Stimulated activated CD4-positive, alpha-beta T cell treated with anti-CD3 and anti-CD28 coated beads, Interleukin-12 subunit alpha, Interleukin-12 subunit beta, amount 100 ng/mL, for 48 hours (primary cell): ENCODE data around the gene NECTIN1.
"Not testable (repeated sequence)": the region's sequence is repeated elsewhere in the genome, so short reads cannot be mapped to it uniquely, and the experiment has no call there.

Source experiments
- DNase-seq, 3 donors: peaks; one replicate each; pipeline ENCODE4 v3.0.0-alpha.2; 2020; ENCODE audit warnings: low read depth in 2 of 3, low spot score in 1 of 3

NECTIN1 gene

GRCh38 chr11:119619665-119620064 lies 109.3 kb downstream of the NECTIN1 start:
- no peak for DNase-seq

DNA sequence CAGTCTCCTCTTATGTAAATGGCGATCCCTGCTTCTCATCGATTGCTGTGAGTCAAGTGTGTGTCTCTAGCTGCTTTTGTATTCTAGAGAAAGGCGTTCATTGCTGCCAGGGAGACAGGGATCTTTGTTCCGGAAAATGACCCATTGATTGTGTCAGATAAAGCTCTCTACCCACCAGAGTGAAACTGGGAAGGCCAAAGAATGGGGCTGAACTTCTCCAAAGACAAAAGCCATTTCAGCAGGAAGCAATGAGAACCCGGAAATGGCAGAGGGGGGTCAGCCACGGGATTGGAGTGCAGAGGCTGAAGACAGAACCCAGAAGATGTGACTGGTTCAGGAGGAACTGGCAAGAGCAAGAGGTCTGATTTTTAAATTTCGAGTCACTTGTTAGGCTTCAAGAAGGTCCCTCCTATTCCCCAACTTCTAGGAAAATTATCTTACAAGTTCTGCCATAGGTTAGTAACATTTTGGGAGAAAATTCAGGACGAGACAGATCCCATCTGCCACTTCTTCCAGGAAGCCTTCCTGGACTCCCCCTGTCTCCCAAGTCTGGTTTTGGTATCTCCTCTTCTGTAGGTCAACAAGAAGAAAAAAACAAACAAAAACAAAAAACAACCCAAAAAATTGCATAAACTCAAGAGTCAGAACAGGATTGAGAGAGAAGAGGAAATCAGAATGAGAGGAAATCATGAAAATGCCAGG lies 110.6 kb downstream of the NECTIN1 start:
- DNase-seq = no peak

DNA sequence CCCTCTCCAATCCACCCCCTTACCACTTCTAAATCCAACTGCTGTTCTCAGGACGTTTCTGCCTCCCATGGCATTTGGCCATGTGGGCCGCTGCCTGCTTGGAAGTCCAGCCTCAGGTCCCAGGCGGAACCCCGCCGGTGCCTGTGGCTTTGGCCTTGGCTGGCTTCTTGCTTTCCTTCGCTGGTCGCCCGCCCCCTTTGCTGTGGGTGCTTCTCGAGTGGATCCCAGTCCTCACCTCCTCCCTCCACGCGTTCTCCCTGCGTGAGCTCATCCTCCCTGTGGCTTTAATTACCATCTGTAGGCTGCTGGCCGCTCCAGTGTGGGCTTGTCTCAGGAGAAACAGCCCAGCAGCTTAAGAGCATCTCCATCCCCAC lies 111.7 kb downstream of the NECTIN1 start:
- DNase-seq = no peak

DNA sequence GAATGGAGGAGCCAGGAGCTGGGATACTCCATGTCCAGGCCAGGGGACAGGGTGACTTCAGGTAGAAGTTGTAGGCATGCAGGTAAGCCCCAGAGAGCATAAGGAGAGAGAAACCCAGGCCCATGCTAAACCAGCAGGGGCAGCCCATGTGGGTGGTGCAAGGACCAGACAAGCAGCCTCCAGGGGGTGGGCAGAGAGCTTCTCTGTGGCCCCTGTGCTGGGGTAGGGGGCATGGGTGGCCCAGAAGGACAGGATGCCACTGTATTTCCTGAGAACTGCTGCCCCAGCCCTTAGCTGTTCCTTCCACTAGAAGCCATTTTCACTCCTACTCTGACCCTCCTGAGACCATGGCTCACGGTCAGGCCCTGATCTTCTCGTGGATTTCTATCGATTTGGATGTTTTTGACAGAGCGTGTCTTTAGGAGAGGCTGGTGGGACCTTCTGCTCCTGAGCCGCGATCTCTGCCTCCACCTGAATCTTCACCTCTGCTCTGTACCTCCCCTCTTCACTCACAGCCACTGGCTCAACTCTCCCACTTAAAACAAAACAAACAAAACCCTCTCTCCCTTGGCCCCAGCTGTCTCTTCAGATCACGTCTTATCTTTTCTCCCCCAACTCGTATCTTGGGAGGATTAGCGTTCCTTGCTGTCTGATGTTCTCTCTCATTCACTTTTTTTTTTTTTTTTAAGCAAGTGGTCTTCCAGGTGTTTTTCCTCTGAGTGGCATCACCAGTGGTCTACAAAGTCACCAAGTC lies 112.2 kb downstream of the NECTIN1 start:
- no peak for DNase-seq

DNA sequence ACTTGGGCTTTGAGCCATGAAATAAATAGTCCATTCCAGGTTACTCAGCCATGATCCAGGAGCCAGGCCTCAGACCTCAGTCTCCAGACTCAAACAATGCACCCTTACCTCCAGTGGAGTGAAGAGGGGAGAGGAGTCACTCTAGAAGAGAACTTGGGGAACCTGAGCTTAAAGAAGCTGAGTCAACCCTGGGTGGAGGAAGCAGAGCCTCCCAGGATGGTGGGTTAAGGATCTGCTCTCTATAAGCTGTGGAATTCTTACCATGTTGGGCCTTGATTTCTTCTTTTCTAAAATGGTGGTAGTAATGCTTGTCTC lies 113.2 kb downstream of the NECTIN1 start:
- DNase-seq = no peak

GRCh38 chr11:119615003-119615881 lies 113.8 kb downstream of the NECTIN1 start:
- DNase-seq = no peak

- DNase-seq = no peak
These were observed 114.6 kb downstream of the NECTIN1 start for GRCh38 chr11:119614222-119615002.

GRCh38 chr11:119612814-119613213 lies 116.2 kb downstream of the NECTIN1 start:
- DNase-seq = no peak

GRCh38 chr11:119610836-119611426 lies 118.1 kb downstream of the NECTIN1 start:
- no peak for DNase-seq

GRCh38 chr11:119608781-119609180 lies 120.2 kb downstream of the NECTIN1 start:
- DNase-seq = no peak

- DNase-seq = no peak
These were observed 120.8 kb downstream of the NECTIN1 start for GRCh38 chr11:119608201-119608600.

DNA sequence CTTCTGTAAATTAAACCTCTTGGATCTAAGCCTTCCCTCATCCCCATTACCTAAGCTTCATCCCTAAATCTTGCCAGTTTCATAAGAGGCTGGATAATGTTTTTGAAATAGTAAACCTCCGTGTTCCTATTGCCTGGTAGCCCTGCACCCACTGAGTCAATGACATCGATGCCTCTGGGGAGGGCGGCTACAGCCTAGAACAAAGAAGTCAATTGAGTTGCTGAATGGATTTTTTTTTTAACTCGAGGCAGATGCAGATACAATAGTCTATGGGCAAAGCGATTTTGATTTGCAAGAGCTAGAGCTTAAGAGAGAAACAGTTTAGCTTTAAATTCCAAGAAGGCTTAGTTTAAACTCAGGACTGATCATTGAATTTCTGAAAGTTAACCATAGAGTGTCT lies 121.3 kb downstream of the NECTIN1 start:
- DNase-seq = no peak

GRCh38 chr11:119605137-119605665 lies 123.8 kb downstream of the NECTIN1 start:
- no peak for DNase-seq

DNA sequence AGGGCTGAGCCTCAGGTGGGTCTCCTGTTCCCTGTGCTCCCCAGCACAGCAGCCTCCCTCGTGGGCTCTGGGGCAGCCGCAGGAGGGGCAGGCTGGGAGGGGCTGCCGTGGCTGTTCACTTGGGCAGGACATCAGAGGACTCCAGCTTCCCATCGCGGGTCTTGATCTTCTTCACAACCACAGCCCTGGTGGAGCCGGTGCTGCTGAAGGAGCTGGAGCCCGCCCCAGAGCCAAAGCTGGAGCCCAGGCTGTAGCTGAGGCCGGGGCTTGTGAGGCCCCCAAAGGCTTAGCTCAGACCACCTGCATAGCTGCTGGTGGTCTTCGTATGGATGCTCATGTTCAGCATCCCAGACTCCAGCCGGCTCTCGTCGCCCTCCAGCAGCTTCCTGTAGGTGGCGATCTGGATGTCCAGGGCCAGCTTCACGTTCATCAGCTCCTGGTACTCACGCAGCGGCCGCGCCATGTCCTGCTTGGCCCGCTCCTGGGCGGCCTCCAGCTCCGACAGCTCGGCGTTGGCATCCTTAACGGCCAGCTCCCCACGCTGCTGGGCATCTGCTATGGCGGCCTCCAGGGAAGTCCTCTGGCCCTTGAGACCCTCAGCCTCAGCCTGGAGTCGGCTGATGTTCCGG lies 126.1 kb downstream of the NECTIN1 start:
- no peak for DNase-seq

DNA sequence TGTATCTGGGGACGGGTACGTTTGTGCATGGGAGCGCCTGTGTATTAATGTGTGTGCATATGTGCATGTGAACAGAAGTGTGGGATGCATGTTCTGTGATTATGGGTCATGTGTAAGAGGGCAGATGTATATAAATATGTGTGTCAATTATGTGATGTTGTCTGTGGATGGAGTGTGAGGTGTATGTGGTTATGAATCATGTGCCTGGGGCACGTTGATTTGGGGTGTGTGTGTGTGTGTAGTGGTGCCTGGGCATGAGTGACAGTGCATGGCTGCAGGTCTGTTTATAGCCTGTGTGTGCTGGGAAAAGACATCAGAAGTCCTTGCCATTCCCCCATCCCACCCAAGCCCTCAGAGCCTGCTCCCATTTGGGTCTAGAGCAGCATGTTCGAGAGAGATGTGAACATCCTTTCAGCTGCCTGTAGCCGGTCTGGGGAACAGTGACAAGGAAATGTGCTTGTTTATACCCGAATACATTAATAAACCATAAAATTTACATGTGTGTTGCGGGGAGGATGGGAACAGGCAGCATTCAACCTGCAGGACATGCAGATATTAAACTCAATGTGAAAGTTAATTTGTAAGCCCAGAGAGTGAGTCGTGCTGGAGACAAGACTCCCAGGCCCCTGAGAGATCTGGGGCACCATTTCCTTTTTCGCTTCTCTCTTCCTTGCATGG lies 129.0 kb downstream of the NECTIN1 start:
- no peak for DNase-seq

DNA sequence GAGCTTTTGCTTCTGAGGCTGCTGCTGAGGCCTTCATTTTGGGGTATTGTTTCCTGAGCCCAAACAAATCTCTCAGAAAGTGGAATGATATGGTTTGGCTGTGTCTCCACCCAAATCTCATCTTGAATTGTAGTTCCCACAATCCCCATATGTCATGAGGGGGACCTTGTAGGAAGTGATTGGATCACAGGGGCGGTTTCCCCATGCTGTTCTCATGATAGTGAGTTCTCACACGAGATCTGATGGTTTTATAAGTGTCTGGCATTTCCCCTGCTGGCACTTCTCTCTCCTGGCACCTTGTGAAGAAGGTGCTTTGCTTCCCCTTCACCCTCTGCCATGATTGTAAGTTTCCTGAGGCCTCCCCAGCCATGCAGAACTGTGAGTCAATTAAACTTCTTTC lies 133.1 kb downstream of the NECTIN1 start:
- not testable (repeated sequence) for DNase-seq

DNA sequence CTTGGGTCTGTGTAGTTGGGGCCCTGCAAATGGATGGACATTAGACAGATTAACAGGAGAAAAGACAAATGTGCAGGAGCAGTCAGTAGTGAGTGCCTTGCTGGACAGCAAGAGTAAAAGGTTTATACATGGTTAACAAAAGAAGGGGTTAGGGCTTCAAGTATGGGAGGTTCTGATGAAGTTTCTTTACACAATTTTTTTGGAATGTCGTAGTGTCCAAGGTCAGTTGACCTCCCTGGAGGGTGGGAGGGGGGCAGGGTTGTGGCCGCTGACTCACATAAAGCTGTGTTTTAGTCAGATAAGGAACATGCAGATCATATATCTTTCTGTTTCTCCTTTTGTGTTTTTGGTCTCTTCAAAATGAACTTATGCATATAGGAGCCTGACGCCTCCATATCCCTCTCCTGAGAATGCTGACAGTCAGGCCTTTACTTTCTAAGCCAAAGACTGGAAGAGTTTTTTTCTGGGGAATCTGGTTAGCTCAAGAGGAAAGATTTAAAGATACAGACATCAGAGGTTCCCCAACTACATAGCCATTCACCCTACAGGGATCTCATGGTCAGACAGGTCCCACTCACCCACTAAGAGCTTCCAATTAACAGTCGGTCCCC lies 134.3 kb downstream of the NECTIN1 start:
- DNase-seq = no peak

GRCh38 chr11:119593346-119593745 lies 135.7 kb downstream of the NECTIN1 start:
- DNase-seq = no peak

DNA sequence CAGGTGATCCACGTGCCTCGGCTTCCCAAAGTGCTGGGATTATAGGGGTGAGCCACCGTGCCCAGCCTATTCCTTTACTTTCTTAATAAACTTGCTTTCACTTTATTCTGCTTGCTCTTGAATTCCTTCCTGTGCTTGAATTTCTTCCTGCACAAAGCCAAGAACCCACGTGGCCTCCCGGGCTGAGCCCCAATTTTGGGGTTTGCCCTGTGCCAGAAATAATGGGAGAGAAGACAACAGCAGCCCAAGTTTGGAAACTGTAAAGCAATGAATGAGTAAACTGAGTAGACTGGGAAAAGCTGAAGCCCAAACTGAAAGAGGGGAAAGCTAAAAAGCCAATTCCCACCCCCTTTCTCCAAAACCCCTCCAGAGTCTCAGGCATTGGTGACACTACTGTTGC lies 136.4 kb downstream of the NECTIN1 start:
- no peak for DNase-seq
